ENCODE data around the gene RACGAP1.

DNA sequence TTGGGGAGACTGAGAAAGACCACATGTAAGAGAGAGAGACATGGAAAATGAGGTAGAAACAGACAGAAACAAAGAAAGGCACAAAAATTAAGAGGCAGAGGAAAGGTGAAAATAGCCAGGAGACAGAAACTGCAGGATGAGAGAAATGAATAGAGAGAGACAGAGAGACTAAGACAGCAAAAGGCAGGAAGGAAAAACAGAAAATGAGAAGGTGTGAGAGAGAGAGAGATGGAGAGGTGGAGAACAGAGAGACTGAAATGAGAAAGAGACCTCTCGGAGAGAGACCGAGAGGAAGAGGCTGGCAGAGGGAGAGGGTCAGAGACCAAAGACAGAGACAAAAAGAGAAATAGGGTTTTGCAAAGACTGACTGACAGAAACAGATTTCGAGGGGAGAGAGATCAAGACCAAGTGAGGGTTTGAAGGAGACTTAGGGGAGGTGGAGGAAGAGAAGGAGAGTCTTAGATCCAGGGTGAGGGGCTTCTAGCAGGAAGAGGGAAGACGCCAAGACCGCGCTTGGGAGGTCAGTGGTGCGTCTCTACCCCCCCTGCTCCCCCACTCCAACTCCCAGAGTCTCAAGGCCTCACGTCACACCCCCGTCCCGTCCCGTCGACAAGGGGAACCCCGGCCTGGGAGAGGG is 64.7 kb downstream of the RACGAP1 start:
- TF ChIP-seq CTCF (IDR thresholded peaks at IDR 0.05) (no peak), EP300 (IDR thresholded peaks at IDR 0.05) (no peak)

Measured in gastroesophageal sphincter (tissue), 3 donors.